ENCODE data around the gene PDCD1.
"Not testable (repeated sequence)": the region's sequence is repeated elsewhere in the genome, so short reads cannot be mapped to it uniquely, and the experiment has no call there.

PDCD1 gene

DNA sequence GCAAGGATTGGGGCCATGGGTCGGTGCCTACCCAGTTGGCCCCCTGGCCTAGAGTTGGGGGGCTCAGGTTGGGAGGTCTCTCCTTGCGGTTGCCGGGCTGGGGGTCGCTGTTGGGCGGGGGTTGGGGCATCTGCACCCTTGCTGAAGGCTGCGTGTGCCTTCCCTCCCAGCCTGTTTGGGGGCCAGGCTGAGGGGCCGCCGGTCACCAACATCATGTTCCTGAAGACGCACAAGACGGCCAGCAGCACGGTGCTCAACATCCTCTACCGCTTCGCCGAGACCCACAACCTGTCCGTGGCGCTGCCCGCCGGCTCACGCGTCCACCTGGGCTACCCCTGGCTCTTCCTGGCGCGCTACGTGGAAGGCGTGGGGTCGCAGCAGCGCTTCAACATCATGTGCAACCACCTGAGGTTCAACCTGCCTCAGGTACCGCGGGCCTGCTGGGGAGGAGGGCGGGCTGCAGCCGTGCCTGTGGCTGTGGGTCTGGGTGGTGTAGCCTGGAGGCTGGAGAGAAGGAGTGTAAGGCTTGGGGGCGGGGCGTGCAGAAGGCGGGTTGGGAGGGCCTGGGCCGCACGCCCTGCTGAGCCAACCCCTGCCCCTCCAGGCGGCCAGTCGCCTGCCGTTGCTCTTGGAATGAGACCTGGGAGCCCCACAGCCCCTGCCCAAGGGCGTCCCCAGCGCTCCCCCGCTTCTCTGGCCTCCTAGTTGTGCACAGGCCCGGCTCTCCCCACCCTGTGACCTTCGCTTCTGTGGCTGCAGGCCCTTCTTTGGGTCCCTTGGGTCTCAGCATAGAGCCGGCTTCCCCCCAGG, 56.9 kb downstream of the PDCD1 start:
- no peak for DNase-seq (ENCODE audit: low read depth)
- TF ChIP-seq, protein P1, sequence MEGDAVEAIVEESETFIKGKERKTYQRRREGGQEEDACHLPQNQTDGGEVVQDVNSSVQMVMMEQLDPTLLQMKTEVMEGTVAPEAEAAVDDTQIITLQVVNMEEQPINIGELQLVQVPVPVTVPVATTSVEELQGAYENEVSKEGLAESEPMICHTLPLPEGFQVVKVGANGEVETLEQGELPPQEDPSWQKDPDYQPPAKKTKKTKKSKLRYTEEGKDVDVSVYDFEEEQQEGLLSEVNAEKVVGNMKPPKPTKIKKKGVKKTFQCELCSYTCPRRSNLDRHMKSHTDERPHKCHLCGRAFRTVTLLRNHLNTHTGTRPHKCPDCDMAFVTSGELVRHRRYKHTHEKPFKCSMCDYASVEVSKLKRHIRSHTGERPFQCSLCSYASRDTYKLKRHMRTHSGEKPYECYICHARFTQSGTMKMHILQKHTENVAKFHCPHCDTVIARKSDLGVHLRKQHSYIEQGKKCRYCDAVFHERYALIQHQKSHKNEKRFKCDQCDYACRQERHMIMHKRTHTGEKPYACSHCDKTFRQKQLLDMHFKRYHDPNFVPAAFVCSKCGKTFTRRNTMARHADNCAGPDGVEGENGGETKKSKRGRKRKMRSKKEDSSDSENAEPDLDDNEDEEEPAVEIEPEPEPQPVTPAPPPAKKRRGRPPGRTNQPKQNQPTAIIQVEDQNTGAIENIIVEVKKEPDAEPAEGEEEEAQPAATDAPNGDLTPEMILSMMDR (conservative IDR thresholded peaks at IDR 0.05; ENCODE audit: low read length): no peak
- H3K4me3 ChIP-seq (ENCODE audit: low read length): no peak overlapping the region

DNA sequence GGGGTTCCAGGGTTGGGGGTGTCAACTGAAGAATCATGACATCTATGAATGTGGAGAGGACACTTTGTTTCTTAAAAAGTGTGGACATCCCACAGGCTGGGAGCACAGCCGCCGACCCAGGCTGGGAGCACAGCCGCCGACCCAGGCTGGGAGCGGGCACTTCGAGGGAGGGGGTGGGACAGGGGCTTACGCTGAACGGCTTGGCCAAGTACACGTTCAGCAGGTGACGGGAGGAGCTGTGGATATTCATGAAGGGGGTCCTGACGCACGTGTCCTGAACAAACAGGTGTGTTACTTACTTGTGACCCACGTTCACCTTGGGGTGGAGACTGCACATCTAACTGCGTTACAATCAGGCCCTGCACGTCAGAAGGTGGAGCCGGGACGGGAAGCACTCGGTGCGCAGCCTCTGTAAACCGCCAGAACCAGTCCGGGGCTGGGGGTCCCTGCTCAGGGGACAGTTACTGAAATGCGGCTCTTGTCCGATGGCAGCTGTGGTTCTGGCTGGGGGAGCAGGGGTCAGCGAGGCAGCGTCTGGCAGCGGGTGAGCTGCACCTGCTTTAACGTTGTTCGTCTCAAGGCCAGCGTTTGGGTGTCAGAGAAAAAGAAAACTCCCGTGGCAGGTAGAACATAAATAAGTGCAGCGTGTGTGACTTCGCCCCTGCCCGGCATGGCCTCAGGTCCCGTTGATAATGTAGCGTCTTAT, 58.3 kb downstream of the PDCD1 start:
- not testable (repeated sequence) for H3K4me3 ChIP-seq (ENCODE audit: low read length); DNase-seq (ENCODE audit: low read depth)

All from AG10803 (cell line).